Astrocyte of the hippocampus (primary cell): ENCODE data around the gene ITK.

Experiments
- DNase-seq: peaks from one replicate; pipeline ENCODE4 v3.0.0; 2011; ENCODE audit warnings: low read depth, low spot score

The ITK gene

GRCh38 chr5:157245886-157246285 is 65.2 kb downstream of the ITK start:
- peak; percentile 13 for DNase-seq

GRCh38 chr5:157247267-157247666 is 66.6 kb downstream of the ITK start:
- DNase-seq: no peak

- no peak for DNase-seq
These were observed 68.3 kb downstream of the ITK start for GRCh38 chr5:157248821-157249470.

- peak; percentile 47 for DNase-seq
These were observed 72.2 kb downstream of the ITK start for GRCh38 chr5:157252711-157253465.

- DNase-seq: peak; percentile 69
These were observed 72.9 kb downstream of the ITK start for GRCh38 chr5:157253547-157253946.

GRCh38 chr5:157258450-157258849 is 77.8 kb downstream of the ITK start:
- DNase-seq: no peak

GRCh38 chr5:157259699-157260098 is 79.1 kb downstream of the ITK start:
- no peak for DNase-seq

- DNase-seq: no peak
These were observed 83.0 kb downstream of the ITK start for GRCh38 chr5:157263496-157264090.

- DNase-seq: peak; percentile 75
These were observed 85.2 kb downstream of the ITK start, which contains the start of gene CYFIP2 for GRCh38 chr5:157265714-157266285. Gene CYFIP2 (plus strand): TSS chr5:157266123. CDS start chr5:157285362, 19,239 bp downstream.

- peak; percentile 48 for DNase-seq
These were observed 85.8 kb downstream of the ITK start for GRCh38 chr5:157266286-157267007.

GRCh38 chr5:157267025-157267424 is 86.4 kb downstream of the ITK start:
- DNase-seq: no peak

GRCh38 chr5:157267761-157268480 is 87.3 kb downstream of the ITK start:
- DNase-seq: peak; percentile 15

- DNase-seq: peak; percentile 15
These were observed 88.6 kb downstream of the ITK start for GRCh38 chr5:157269165-157269671.

- DNase-seq: no peak
These were observed 89.2 kb downstream of the ITK start for GRCh38 chr5:157269761-157270272.

GRCh38 chr5:157270771-157271170 is 90.1 kb downstream of the ITK start:
- DNase-seq: no peak

GRCh38 chr5:157271740-157272271 is 91.2 kb downstream of the ITK start:
- DNase-seq: no peak

- DNase-seq: no peak
These were observed 92.5 kb downstream of the ITK start for GRCh38 chr5:157273131-157273556.

- DNase-seq: no peak
These were observed 94.8 kb downstream of the ITK start for GRCh38 chr5:157275403-157275802.

GRCh38 chr5:157278319-157279037 is 97.8 kb downstream of the ITK start:
- no peak for DNase-seq
